GM21723 (cell line): Measurements from ENCODE around the gene LEPROT.

ENCODE experiments used
- ATAC-seq: cut with Tn5 transposase; IDR thresholded peaks from one replicate; pipeline ENCODE4 v1.9.1; 2021; ENCODE audit warnings: mild to moderate bottlenecking, moderate library complexity; ENCODE audit not compliant: unreplicated experiment

Gene LEPROT

DNA sequence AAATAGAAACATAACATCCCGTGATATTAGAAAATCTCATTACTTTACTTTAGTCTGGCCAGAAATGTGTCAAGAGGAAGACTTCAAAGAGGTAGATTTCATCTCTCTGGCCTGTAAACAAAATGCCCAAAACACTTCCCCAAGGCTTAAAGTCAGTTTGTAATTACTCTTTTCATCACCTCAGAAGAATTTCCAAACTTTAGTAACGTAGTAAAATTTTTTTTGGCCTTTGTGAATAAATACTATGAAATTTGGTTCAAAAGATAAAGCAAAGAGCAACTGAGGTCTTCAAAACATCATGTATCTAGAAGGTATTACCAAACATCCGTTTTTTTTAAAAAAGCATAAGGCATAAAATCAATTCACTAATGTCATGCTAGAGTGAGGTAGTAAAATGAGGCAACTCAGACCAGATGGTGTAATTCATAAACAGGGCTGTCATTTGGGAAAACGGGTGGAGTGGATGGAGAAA lies 51.4 kb downstream of the LEPROT start:
- ATAC-seq, result no peak

DNA sequence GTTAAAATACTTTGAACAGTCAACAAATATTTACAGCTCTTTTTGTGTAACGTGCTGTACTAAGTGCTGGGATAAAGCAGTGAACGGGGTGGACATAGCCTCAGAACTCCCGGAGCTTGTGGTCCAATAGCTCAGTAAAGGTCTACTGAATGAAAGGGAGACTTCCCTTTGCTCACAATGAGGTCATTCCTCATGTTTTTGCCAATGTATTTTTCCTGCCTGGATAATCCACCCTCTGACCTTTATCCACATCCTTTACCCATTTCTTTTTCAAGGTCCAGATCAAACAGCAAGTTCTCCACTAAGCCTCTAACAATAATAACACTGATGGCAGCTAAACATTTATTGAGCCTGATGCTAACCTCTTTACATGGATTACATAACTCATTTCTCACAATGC lies 55.9 kb downstream of the LEPROT start:
- no peak for ATAC-seq

DNA sequence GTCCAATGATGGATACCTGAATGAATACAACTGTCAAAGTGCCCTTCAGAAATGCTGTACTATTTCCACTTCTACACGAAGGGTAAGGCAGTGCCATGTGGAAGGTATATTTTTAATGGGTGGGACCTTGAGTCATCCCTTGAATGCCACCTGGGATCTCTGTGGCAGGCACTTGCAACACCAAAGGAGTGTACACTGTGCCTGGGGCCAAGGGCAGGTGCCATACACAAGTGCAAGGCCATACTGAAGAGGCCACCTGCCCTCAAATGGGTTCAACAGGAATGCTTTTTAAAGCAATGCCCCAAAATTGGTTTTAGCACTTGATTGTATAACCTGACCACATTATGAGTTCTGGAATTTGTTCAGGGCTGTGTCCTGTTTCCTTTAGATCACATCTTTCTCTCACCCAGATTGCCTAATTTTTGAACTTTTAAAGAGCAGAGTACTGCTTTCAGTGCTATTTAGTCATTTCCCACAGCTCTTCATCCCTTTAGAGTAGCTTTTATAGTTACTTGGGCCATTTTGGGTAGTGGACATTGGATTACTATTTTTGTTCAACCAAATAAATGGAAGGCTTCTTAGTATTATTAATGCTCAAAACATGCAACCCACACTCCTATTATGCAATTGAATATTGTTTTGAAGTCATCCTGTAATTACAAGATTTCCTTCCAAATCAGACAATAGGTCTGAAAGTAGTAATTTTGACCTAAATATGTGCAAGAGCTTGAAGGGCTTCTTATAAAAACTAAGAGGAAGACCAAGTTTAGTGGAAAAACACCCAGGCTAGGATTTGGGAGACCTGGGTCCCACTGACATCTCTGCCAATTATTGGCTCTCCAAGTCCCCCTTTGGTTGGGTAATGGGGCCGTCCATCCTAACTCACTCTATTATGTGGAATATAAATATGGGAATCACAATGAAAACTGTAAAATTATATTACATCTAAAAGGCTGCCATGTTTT lies 57.2 kb downstream of the LEPROT start:
- ATAC-seq, result no peak

DNA sequence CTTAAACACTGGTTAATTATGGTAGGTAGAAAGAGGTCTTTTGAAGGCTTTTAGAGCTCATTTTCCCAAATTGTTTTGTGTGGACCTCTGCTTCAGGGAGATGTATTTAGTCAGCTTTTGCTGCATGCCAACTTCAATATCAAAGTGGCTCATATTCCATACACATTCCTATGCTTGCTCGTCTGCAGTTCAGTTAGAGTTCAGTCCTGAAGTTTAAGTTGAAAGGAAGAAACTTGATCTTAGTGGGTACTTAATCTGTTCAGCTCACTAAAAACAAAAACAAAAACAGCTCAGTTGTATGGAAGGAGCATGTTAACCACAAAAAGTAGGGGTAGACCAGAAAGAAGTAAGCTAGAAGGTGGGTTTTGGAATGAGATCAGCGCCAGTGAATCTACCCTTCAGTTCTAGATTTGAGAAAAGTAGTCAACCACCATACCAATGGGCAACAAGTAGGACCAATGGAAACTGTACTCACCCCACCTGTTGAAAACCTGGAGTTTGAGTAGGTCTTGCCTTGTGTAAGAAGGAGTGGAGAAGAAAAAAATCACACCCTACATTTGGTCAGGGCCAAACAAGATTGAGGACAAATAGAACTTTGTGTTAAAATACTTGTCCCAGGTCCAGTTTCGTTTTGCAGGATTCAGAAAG lies 58.0 kb downstream of the LEPROT start:
- ATAC-seq, result no peak

DNA sequence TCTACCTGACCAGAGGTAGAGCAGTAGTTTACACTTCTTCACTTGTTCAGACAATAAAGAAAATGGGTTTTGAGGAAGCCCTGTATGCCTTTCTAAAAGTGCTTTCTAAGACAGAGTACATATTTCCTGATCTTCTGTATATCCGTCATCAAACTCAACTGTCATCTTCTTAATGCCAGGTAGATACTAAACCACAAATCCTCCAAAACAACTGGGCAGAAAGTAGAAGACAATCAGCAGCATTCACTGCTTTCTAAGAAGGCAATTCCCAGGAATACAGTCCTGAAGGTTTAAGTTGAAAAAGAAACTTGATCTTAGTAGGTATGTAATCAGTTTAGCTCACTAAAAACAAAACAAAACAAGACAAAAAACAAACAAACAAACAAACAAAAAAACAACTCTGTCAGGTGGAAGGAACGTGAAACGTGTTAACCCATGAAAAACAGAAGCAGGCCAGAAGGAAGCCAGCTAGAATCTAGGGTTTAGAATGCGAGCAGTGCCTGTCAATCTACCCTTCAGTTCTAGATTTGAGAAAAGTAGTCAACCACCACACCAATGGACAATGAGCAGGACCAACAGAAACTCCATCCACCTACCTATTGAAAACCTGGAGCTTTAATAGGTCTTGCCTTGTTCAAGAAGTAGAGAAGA lies 59.2 kb downstream of the LEPROT start:
- ATAC-seq, result no peak

DNA sequence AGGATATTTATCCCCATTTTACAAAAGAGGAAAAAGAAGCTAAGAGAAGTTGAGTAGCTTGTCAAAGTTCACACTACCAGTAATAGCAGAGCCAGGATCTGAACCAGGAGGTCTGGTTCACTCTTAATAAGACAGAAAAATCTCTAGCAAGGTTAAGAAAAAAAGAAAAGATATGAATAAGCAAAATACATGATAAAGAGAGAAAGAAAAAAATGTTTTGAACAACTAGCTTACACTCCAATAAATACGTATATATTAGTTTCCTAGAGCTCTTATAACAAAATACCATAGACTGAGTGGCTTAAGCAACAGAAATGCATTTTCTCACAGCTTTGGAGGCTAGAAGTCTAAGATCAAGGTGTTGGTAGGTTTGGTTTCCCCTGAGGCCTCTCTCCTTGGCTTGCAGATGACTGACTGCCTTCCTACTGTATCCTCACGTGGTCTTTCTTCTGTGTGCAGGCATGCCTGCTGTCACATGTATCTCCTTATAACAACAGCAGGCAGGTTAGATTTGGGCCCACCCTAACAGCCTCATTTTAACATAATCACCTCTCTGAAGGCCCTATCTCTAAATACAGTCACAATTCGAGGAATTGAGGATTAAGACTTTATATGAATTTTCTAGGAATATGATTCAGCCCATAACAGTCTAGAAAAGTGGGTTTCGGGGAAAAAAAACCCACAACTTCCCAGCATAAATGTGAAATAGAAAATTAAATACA lies 60.4 kb downstream of the LEPROT start:
- ATAC-seq, result no peak

DNA sequence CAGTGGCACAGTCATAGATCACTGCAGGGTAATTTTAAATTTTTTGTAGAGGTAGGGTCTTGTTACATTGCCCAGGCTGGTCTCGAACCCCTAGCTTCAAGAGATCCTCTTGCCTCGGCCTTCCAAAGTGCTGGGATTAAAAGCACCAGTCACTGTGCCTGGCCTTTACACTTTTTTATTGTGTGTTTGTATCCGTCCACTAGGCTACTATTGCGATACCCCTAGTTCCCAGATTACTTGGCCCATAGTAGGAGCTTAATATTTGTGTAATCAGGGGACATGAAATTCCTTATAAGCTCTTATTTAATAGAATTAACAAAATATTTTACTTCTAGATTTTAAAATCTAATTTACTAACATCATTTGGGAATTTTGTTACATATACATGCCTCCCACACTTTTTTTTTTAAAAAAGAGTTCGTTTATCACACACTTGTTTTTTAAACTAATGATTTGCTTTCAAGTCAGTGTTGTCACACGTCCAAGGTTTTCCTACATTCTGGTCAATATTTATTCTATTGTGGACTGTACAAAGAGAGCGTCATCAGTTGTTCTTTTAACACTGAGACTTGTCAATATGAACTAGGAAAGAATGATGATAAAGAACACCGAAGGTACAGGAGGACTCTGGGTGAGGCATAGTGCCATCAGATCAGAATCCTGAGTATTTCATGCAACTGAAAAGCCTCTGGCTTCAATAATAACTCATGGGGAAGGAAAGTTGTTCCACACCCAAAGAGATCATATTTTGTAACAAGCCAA lies 63.7 kb downstream of the LEPROT start:
- ATAC-seq, result no peak
